Kidney (tissue), 14 donors: ENCODE measurements around the gene TMEM79. TPM values are rescaled to one million over a fixed set of nuclear protein-coding genes. Genes with fewer than 3 reads are reported as not detected.

ENCODE experiments used
- DNase-seq, 5 donors: peaks; one replicate each; pipeline ENCODE4 v3.0.0-alpha.2; 2013 to 2020
- FAIRE-seq: peaks from 2 replicates; lab custom pipeline; 2012; peaks lifted over from hg19 to GRCh38; lab: Jason Lieb, UNC
- H3K27ac ChIP-seq, 2 donors: one replicate each; pipeline ENCODE4 v1.7.0; 2013; ENCODE audit warnings: low read depth in 2 of 2, low read length in 2 of 2, inconsistent platforms in 1 of 2
- H3K27me3 ChIP-seq: one replicate; pipeline ENCODE4 v1.7.1; 2013; ENCODE audit warnings: low read length, inconsistent platforms; ENCODE audit not compliant: control insufficient read depth, insufficient read depth
- H3K36me3 ChIP-seq, 3 donors: one replicate each; pipeline versions ENCODE4 v1.7.0 to v1.7.1; 2013; ENCODE audit warnings: low read length in 3 of 3, control low read depth in 1 of 3, inconsistent platforms in 1 of 3; ENCODE audit not compliant: insufficient read depth in 3 of 3, control insufficient read depth in 2 of 3
- H3K4me1 ChIP-seq, 3 donors: one replicate each; pipeline versions ENCODE4 v1.7.0 to v1.7.1; 2013; ENCODE audit warnings: low read length in 3 of 3, inconsistent platforms in 1 of 3, low read depth in 1 of 3; ENCODE audit not compliant: control insufficient read depth in 2 of 3, insufficient read depth in 2 of 3
- H3K4me3 ChIP-seq, 3 donors: one replicate each; pipeline versions ENCODE4 v1.7.0 to v1.8.1; 2013; ENCODE audit warnings: low read length in 3 of 3, control low read depth in 1 of 3, inconsistent platforms in 1 of 3
- H3K9ac ChIP-seq, 3 donors: one replicate each; pipeline versions ENCODE4 v1.7.0 to v1.7.1; 2013; ENCODE audit warnings: low read length in 3 of 3, control low read depth in 1 of 3, inconsistent platforms in 1 of 3
- H3K9me3 ChIP-seq, 3 donors: one replicate each; pipeline versions ENCODE4 v1.7.0 to v1.7.1; 2013; ENCODE audit warnings: low read length in 3 of 3, control low read depth in 1 of 3, inconsistent platforms in 1 of 3; ENCODE audit not compliant: control insufficient read depth in 2 of 3, insufficient read depth in 1 of 3
- CTCF ChIP-seq: IDR thresholded peaks from 3 replicates; pipeline ENCODE4 v1.5.1; 2012; ENCODE audit warnings: mild to moderate bottlenecking, moderate library complexity, borderline replicate concordance; ENCODE audit not compliant: insufficient read depth; ENCODE audit errors: extremely low read depth
- intact Hi-C: fragments of 100-400 bp; cut with DNase I; formaldehyde crosslinking; loops from one replicate; pipeline ENCODE4 v1.11.1; 2022
- polyA plus RNA-seq: library from polyadenylated mRNA; stranded (reverse); fragments of 350-450 nt; fragmentation: Illumina TruSeq; extraction: RNeasy Lipid Tissue Mini Kit (QIAGEN cat#74804); gene quantifications from one replicate; pipeline ENCODE4 v1.2.3, GENCODE V29; 2014; ENCODE audit warnings: low read depth, low replicate concordance; ENCODE audit not compliant: insufficient read depth
- total RNA-seq: library from RNA; stranded (reverse); fragmentation: NEBNext Ultra II Directional; extraction: Animal tissue kit (Norgen Biotek cat#: 25700); gene quantifications from one replicate; pipeline ENCODE4 v1.2.1, GENCODE V29; 2021
- donor health status: control.
- donor health status: control.
- donor health status: control.
- donor health status: control.
- donor health status: control.
- donor health status: DM: yes; HTN: yes; CAD: no.
- donor health status: Normal renal cell carcinoma (clear cell type).

The TMEM79 gene
- total and polyA plus RNA-seq, 2 donors from 2014 or later, result 2.7 to 3.9 TPM

- intact Hi-C loops, result no loop called here
- Histone ChIP-seq H3K4me1 (peaks cover 0 to 7% (median 0%) of the 10 kb centered on the region in 3 donors), H3K27me3 (no peaks in the 10 kb centered on the region), H3K9ac (no peak overlapping the region), H3K36me3 (peaks cover 0 to 18% (median 3%) of the 10 kb centered on the region in 3 donors), H3K9me3 (no peaks in the 10 kb centered on the region), H3K27ac (no peak overlapping the region), H3K4me3 (peak overlapping the region in 1 of 3 donors; percentile 21)
- no peak for FAIRE-seq
- peak in 1 of 5 donors; percentile 52 for DNase-seq
- TF ChIP-seq CTCF, result no peak
These were observed 37.8 kb upstream of the TMEM79 start for GRCh38 chr1:156246241-156246780.

GRCh38 chr1:156246781-156247459, 37.2 kb upstream of the TMEM79 start:
- H3K27ac ChIP-seq, result no peak overlapping the region
- peaks cover 0 to 22% (median 6%) of the 10 kb centered on the region in 3 donors for H3K36me3 ChIP-seq
- H3K4me3 ChIP-seq, result no peak overlapping the region
- DNase-seq (no peak), FAIRE-seq (no peak)
- H3K9ac ChIP-seq, result no peak overlapping the region
- H3K27me3 ChIP-seq, result no peaks in the 10 kb centered on the region
- no peaks in the 10 kb centered on the region for H3K9me3 ChIP-seq
- H3K4me1 ChIP-seq, result peaks cover 0 to 7% (median 0%) of the 10 kb centered on the region in 3 donors
- intact Hi-C loops, result no loop called here
- TF ChIP-seq CTCF, result no peak

GRCh38 chr1:156247460-156248322, 36.4 kb upstream of the TMEM79 start, which contains the start of gene PAQR6:
Gene PAQR6 (minus strand): TSS chr1:156248056. CDS start chr1:156246731, 1,325 bp downstream.
- no peaks in the 10 kb centered on the region for H3K27me3 ChIP-seq
- no peaks in the 10 kb centered on the region for H3K9me3 ChIP-seq
- H3K36me3 ChIP-seq, result peaks cover 2 to 30% (median 12%) of the 10 kb centered on the region in 3 donors
- H3K27ac ChIP-seq, result no peak within 1 kb of the TSS
- FAIRE-seq (no peak), DNase-seq (no peak)
- H3K4me1 ChIP-seq, result peaks cover 0 to 7% (median 0%) of the 10 kb centered on the region in 3 donors
- no peak for TF ChIP-seq CTCF
- H3K4me3 ChIP-seq, result no peak within 1 kb of the TSS
- intact Hi-C loops, result no loop called here
- no peak within 1 kb of the TSS for H3K9ac ChIP-seq
